Body of pancreas (tissue), 4 donors: ENCODE measurements around the gene ISM2.

Source experiments
- CTCF ChIP-seq, 7 experiments: fragments of 450-650 bp in 4 of 7; fragments of 200-600 bp in 3 of 7; sonication (generic) in 3 of 7; IDR thresholded peaks; one replicate each; pipeline ENCODE4 v1.5.1; 2016 to 2019; ENCODE audit warnings: antibody characterized with exemption in 7 of 7
- POLR2A ChIP-seq, 3 donors: fragments of 450-650 bp; IDR thresholded peaks; one replicate each; pipeline ENCODE4 v1.6.1; 2016; ENCODE audit warnings: antibody characterized with exemption in 3 of 3, mild to moderate bottlenecking in 2 of 3

GRCh38 chr14:77508249-77508648, 9.6 kb upstream of the ISM2 start:
- TF ChIP-seq CTCF (IDR thresholded peaks at IDR 0.05) (no peak), POLR2A (IDR thresholded peaks at IDR 0.05) (no peak)
